ENCODE measurements around the gene ABCA6.
A peak's percentile ranks its signal among the peaks of the same experiment; 100 is the strongest.
"Not testable (repeated sequence)": the region's sequence is repeated elsewhere in the genome, so short reads cannot be mapped to it uniquely, and the experiment has no call there.

The ABCA6 gene

DNA sequence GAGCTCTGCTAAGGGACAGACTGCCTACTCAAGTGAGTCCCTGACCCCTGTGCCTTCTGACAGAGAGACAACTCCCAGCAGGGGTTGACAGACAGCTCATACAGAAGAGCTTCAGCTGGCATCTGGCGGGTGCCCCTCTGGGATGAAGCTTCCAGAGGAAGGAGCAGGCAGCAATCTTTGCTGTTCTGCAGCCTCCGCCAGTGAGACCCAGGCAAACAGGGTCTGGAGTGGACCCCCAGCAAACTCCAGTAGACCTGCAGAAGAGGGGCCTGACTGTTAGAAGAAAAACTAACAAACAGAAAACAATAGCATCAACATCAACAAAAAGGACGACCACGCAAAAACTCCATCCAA, 70.5 kb downstream of the ABCA6 start:
- DNase-seq, result not testable (repeated sequence)

DNA sequence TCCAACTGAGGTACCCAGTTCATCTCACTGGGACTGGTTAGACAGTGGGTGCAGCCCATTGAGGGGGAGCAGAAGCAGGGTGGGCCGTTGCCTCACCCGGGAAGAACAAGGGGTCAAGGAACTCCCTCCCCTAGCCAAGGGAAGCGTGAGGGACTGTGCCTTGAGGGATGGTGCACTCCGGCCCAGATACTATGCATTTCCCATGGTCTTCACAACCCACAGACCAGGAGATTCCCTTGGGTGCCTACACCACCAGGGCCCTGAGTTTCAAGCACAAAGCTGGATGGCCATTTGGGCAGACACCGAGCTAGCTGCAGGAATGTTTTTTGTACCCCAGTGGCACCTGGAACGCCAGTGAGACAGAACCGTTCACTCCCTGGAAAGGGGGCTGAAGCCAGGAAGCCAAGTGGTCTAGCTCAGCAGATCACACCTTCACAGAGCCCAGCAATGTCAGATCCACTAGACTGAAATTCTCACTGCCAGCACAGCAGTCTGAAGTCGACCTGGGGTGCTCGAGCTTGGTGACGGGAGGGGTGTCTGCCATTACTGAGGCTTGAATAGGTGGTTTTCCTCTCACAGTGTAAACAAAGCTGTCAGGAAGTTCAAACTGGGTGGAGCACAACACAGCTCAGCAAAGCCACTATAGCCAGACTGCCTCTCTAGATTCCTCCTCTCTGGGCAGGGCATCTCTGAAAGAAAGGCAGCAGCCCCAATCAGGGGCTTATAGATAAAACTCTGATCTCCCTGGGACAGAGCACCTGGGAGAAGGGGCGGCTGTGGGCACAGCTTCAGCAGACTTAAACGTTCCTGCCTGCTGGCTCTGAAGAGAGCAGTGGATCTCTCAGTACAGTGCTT, 71.1 kb downstream of the ABCA6 start:
- peak in 1 of 6 experiments; percentile 8 for DNase-seq

DNA sequence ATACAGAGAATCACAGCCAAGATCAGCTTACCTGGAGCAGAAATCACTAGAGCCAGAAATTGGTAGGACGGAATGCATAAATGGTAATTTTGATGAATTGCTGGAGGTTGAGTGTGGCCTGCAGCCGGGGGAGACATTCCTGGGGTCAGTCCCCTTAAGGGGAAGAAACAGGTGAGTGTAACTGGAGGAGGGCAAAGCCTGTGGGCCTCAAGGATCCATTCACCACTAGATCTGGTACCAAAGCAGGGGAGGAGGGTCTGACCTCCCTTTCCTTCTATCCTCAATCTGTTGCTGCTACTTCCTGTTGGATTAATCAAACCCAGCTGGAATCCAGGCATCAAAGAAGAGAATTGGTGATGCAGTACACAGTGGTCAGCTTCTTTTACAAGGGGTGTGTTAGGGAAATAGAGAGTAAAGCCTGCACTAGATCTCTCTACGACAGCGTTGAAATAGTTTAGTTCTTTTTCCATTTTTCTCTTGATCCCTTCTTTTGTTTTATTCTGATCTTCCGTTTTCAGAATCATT, 72.4 kb downstream of the ABCA6 start:
- DNase-seq, result no peak

DNA sequence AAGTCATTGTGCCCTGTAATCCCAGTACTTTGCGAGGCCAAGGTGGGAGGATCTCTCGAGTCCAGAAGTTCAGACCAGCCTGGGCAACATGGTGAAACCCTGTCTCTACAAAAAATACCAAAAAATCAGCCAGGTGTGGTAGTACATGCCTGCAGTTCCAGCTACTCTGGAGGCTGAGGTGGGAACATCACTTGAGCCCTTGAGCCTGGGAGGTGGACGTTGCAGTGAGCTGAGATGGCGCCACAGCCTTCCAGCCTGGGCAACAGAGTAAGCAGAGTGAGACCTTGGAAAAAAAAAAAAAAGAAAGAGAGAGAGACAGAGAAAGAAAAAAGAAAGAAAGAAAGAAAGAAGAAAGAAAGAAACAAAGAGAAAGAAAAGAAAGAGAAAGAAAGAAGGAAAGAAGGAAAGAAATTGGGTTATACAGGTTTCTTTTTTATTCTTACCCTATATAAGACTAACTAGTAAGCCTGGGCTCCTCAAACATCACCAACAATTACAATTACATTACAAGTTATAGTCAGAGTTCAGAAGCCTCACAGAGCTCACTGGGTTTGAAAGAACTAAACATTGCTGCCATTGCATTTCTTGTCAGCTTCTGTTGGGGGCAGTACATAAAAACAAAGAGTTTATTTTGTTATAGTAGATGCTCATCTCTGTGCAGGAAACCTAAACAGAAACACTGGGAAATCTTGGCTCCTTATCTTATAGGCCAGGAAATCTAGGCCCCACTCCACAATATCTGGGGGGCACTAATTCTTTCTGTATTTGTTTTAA, 74.2 kb downstream of the ABCA6 start:
- DNase-seq, result no peak

DNA sequence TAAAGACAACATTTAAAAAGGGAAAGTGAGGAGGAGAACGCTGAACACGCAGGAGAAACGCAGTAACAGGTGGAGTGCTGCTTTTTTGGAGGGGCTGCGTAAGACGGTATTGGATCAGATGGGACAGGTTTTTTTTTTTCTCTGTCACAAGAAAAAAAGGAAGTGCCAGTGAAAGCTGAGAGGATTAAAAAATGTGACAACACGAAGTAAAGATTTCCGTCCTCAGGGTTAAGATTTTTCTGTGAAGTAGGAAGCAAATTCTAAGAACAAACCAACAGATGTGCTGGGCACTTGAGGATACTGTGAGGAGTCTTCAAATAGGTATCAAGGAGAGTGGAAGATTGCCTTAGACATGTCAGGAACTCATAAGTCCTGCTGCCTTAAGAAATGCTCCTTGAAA, 75.2 kb downstream of the ABCA6 start:
- no peak for DNase-seq

DNA sequence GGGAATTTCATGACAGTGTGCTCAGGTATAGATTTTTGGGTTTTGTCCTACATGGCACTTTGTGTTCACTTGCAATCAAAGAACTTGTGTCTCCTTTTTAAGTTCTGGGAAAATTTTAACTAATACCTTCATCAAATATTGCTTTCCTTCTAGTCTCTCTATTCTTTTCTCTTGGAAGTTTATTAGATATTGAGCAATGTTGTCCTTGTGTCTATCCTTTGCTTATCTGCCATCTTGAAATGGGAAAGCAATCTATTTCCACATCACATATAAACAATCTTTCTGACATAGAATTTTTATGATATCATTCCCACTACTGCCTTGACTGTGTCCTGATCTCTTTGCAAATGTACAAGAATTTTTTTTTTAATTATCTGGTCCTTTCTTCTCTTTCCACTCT, 76.6 kb downstream of the ABCA6 start:
- DNase-seq, result no peak

DNA sequence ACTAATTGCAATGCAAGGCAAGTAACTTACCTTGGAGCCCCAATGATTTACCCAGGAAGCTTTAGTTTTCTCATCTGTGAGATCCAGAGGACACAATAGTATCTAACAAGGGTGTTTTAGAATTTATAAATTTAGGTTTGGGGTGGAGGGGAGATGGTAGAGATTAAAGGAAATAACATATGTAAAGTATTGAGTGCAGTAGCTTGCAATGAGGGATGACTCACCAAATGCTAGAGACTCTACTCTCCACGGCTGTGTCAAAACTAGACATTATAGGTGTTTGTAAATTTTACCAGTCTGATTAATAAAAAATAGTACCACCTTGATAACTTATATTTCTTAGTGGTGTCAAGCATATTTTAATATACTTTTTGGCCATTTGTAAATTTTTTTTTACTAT, 77.2 kb downstream of the ABCA6 start:
- no peak for DNase-seq

DNA sequence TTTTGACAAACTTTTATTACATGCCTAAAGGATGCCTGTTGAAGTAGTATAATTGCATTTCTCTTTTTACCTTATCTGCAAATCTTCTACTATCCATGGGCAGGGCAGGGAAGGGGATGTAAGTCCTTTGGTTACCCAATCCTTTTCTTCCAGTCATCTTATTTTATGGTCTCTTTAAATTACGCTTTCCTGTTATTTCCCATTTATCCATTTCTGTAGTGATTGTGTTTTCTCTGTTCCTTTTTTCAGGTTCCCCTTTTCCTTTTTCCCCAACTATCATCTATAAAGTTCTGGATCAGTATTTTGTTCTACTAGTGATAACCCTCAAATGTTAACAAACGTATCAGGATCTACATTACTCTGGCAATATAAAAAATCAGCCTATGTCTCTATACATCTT, 77.7 kb downstream of the ABCA6 start:
- no peak for DNase-seq

DNA sequence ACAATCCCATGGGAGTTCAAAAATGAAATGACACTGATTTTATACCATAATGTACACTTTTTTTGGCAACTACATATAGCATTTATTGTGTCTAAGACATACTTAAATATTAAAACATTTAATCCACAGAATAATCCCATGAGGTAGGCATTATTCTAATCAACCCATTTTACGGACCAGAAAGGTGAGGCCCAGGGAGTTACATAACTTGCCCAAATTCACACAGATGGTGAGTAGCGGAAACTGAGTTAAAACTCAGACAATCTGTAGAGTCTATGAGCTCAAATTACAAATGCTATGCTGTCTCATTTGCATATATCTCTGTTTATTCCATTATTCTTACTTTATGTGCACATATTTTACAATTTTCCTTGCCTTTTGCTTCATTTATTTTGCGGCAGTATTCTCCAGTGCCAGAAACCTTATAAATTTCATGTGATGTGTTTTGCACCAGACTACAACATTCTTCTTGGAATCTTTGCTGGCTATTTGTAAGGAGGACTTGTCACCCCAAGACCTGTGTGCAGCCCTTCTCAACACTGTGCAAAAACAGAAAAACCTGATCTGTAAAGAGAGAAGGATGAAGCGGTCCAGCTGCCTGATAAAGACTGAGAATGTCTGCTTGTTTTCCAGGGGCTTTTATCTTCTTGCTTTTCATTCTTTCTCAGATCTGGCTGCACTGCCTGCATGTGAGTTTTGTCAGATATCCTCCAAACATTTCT, 78.7 kb downstream of the ABCA6 start:
- DNase-seq, result no peak

DNA sequence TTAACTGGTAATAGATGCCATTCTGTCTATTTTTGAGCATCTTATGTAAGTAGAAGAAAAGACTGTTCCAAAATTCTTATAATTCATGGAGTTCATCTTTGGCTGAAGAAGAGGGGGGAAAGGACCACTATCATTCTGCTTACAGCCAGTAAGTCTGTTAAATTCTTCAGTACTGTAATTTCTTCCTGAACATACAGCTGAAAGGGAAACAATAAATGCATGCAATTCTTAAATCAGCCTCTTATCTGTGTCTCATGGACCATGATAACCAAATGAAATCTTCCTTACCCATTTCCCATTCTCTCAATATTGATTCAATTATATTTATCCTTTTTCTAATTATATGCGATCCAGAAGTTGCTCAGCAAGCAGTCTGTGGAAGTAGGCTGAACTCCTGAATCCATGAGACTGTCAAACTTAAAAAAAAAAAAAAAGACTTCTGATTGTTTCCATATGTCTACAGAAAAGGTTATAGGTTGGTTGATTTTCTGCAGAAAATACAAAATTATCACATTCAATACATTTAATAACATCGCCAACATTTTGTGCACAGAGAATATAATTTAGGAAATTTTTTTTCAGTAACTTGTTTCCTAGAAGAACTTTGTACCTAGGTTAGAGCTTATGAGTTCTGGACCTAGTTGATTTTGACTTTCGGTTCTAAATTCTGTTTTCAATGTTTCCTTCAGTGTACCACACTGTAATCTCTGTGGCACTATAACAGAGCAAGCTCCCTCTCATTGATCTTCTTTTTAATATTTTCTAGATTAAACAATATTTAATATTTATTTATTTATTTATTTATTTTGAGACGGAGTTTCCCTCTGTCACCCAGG, 79.8 kb downstream of the ABCA6 start:
- no peak for DNase-seq

DNA sequence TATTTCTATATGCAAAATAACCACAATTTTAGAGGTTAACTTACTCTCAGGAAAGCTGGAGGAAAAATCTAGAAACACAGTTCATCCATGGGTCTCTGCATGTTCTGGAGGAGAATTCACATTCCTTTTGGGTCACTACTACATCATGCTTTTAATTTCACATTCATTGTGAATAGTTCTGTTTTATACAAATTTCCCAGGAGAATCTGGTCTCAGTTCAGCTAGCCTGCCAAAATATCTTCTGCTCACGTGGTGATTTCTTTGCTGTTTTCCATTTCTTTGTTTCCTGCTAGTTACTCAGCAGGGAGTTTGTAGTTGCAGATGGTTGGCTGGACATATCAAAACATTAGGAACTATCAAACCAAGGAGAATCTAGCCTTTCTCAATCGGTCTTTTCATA, 80.9 kb downstream of the ABCA6 start, which contains the start of gene ABCA9:
Gene ABCA9, minus strand, starts transcription at position 106 of the 400 bp plus-strand sequence. CDS start 9,801 bp downstream, outside the sequence.
- no peak for DNase-seq

DNA sequence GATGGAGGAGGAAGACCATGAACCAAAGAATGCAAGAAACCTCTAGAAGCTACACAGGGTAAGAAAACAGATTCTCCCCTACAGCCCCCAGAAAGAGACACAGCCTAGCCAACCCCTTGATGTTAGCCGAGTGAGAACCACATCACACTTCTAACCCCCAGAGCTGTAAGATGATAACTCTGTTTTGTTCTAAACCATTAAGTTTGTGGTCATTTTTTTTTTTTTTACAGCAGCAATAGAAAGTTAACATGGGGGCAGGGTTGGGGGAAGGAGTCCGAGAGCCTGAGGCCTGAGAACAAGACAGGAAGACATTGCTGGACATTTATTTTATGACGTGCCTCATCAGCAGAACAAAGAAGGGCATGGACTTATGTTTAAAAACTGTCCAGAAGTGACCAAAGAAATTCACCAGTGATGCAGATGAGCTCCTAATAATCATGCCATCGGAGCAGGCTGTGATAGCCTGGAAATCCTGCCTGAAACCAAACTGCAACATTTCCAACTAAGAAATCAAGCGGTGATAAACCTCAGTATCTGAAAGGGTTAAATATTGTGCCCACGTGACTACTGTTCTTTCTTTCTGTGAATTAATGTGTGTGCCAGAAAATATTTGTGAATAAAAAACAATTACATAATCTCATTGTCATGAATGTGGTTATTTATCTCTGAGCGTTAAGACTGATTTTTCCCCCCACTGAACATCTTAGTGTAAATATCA, 82.1 kb downstream of the ABCA6 start:
- DNase-seq, result no peak

DNA sequence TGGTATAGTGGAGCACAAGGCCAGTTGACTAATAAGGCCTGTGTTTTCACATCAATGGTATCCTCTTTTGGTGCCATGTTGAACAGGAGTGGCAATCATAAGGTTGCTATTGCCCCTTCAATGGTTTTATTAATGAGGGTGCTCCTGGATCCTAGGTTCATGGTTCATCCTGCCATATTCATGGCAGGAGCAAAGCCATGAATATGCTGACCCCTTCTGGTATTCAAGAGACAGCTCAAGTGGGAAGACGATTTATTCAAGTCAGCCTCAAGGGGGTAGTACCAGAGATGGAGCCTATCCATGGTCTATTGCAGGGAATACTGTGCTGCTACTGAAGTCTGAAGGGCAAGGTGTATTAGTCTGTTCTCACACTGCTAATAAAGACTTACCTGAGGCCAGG, 83.5 kb downstream of the ABCA6 start:
- DNase-seq, result no peak

DNA sequence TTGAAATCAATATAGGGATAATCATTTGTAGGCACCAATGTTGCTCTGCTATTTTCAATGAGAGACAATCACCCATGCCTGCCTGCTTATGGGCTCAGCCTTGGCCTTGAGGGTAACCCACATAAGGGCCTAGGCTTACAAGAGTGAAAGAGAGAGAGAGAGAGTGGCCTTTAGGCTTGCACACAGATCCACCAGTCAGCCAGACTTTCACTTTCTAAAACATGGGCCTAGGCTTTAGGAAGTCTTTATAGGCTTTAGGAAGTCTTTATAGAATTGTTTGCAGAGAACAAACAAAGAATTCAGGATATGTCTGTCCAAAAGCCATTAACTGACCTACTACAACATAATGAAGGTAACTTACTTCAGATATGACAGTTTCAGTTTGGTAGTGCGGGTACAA, 84.4 kb downstream of the ABCA6 start:
- DNase-seq, result no peak

DNA sequence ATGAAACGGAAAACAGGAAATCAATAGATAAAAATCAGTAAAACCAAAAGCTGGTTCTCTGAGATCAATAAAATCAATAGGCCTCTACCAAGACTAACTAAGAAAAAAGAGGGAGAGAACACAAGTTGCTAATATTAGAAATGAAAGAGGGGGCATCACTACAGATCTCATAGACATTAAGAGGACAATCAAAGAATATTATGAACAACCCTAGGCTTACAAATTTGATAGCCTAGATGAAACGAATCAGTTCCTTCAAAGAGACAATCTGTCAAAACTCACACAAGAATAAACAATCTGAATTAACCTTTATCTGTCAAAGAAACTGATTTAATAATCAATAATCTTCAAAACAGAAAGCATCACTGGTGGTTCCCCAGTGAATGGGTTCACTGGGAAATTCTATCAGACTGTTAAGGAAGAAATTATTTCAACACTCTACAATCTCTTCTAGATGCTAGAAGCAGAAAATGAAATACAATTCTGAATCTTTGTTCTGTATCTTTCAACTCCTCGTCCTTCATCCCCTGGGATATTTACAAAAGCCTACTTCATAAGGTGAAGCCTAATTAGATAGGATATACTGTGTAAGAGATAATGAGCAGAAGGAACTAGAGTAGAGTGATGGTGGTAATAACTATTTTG, 85.4 kb downstream of the ABCA6 start:
- DNase-seq, result no peak

DNA sequence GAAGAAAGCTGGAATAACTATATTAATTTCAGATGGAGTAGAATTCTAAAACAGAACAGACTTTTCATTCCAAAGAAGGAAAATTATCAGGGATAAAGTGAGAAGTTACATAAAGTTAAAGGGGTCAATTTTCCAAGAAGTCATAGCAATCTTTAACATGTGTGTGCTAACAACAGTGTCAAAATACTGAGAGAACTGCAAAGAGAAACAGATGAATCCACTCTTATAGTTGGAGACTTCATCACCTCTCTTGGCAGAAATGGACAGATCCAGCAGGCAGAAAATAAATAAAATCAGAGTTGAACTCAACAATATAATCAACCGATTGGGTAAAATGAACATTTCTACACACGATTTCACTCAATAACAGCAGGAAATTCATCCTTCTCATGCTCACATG, 86.4 kb downstream of the ABCA6 start:
- no peak for DNase-seq

DNA sequence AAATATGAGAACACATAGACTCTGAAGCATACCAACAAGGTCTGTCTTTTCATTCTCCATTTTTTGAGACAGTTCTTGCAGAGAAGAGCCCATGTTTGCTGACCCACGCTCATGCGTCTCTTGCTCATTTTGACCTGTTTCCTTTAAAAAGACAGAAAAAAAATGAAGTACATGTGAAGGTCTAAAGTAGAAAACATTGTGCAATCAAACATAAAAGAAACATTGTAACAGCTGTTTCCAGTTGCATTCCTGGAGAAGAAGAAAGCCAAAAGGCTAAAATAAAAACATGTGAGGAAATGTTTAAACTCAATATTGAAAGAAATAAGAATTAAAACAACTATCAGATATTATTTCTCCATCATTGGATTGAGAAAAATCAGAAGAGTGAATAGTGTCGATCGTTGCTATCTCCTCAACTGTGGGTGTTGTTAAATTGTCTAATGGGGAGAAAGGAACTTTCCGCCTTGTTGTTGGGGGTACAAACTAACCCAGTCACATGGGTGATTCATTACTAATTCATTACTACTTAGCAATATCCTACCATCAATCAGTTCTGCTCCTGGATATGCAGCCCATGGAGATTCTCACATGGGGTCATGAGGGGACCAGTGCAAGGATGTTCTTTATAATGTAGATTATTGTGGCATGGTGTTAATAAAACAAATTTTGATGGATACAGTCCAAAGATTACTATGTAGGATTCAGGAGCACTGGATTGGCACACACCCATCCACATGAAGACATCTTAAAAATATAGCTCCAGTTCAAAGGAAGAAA, 90.5 kb downstream of the ABCA6 start:
- DNase-seq, result no peak

DNA sequence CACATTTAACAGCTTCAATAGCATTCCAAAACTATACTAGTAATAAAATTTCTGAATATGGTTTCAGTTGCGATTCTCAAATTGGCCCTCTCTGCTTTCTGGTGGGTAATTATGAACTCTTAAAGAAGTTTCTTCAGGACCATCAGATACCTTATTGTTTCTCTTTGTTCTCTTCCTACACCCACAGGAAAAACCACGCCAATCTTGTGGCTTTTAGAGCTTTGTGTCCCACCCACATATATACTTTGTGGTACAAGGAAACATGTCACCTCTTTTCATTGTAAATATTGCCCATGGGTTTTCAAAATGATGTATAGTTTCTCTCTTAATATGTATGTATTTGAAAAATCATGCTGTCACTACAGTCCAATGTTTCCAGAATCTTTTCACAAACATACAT, 93.1 kb downstream of the ABCA6 start:
- no peak for DNase-seq

DNA sequence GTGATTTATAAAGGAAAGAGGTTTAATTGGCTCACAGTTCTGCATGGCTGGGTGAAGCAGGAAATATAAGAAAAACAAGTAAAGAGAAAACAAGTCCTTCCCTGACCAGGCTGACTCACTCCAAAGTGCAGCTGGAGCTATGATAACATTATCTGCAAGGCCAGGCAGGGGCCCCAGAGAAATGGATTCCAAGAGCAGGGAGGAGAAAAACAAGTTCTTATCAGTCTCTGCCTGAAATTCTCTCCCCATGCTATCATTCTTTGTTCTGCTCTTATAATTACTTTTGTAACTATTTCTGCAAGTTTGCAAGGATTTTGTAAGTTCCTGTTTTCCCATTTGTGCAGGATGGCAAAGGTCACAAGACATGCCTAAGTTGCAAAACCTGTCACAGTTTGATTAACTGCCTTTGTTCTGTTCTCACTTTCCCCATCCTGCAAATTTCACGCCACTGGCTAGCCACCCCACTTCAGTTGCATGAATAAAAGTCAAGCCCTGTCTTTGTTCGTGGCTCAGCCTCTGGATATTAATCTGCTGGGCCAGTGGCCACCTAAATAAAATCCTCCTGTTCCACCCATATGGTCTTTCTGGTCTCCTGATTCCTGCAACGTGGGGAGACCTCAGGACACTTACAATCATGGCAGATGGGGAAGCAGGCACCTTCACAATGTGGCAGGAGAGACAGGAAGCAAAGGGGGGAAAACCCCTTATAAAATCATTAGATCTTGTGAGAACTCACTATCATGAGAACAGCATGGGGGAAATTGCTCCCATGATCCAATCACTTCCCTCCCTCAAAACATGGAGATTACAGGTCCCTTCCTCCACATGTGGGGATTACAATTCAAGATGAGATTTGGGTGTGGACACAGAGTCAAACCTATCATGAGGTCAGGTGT, 94.1 kb downstream of the ABCA6 start:
- DNase-seq, result no peak

Measured in stimulated activated naive CD4-positive, alpha-beta T cell (primary cell).